NOMO-1 treated with DMSO at 0.1 percent for 48 hours (cell line): Measurements from ENCODE around the gene AIF1.
A peak's percentile ranks its signal among the peaks of the same experiment; 100 is the strongest.

Source experiments
- DNase-seq: peaks from one replicate; lab custom pipeline; 2025; ENCODE audit not compliant: unreplicated experiment; lab: John Stamatoyannopoulos, UW

Gene AIF1

DNA sequence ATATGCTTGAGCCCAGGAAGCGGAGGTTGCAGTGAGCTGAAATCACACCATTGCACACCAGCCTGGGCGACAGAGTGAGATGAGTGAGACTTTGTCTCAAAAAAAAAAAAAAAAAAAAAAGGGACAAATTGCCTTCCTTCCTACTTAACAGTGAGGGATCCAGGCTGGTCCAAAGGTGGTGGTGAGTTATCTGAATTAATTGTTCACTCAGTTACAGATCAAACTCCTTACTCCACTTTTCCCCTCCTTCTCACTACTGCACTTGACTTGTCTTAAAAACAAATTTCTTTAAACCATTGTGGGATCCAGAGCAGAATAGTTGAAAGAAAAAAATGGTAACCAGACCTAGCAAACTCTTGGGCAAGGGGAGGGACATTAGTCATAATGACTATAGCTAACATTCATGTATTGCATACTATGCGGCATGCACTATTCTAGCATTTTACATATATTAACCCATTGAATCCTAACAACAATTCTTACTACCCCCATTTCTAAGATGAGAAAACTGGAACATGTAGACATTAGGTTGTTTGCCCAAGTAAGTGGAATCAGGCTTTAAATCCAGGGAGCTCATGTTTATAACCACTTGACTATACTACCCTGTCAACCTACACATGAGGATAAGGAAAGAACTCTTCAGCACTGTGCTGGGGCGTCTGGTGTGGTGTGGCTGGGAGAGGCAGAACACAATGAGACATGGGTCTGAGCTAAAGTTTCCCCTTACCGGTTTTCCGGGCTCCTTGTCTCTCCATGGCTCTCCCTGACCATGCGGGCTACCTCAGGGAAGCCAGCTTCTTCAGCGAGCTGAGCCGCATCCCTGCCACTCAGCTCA, 48.3 kb downstream of the AIF1 start:
- DNase-seq, result no peak

DNA sequence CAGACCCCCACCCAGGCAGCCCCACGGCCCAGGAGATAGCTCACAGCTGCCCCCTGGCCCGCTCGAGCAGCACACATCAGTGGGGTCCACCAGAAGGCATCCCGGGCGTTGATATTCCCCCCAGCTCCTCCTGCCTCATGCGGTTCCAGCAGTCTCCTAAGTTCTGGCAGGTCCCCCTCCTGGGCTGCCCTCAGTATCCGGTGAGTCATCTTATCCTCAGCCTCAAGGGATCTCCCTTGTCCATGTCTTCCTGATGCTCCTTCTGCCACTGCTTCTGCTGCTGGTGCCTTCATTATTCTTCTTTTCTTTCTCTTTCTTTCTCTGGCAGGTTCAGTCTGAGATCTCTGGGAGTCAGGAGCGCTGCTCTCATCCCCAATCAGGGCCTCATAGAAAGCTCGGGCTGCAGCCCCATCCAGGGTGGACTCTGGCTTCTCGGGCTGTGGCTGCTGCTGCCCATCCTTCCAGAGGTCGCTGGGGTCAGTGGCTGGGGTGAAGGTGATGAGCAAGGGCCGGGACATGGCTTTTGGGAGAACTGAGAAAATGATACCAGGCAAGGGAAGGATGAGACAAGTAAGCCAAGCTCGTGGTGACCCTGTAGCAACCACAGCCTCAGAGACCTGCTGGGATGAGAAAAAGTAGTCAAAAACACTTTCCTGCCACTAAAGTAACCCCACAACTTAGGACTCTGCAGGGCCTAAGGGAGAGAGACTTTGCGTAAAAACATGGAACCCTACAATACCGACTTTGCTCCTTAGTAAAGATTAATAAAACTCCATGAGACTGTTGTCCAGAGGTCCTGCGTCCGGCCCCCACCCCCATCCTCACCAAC, 49.1 kb downstream of the AIF1 start:
- no peak for DNase-seq

DNA sequence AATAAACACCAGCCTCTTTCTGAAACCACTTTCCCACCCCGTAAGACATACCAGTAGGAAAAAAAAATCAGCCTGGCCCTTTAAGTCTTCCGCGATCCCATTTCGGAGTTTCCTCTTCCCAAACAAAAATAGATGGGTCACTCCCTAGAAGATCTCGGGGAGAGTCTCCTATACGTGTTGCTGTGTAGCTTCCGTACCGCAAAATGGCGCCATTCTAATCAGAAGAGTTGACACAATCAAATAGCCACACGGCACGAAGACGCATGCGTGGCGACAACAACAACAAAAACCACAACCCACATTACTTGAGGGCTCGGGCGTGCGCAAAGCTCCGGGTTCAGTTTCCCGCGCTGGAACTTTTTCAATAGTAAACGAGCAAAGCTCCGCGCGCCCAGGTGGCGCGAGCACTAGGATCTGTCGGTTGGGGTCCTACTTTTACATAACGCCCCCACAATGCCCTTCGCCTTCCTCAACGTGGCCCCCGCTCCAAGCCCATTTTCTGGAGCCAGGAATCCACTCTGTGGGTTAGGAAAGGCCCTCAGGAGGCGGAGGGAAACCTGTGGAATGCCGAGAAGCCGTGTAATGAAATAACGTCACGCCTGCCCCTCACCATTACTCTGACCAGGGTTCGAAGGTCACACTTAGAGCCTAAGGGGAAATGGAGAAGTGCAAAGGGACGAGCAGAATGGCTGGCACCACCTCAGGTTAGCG, 49.9 kb downstream of the AIF1 start, which contains the start of gene GPANK1:
TSS of gene GPANK1 (minus strand) at position 208 of the 711 bp plus-strand sequence. CDS start 519 bp downstream, outside the sequence.
- DNase-seq, result peak; percentile 89

DNA sequence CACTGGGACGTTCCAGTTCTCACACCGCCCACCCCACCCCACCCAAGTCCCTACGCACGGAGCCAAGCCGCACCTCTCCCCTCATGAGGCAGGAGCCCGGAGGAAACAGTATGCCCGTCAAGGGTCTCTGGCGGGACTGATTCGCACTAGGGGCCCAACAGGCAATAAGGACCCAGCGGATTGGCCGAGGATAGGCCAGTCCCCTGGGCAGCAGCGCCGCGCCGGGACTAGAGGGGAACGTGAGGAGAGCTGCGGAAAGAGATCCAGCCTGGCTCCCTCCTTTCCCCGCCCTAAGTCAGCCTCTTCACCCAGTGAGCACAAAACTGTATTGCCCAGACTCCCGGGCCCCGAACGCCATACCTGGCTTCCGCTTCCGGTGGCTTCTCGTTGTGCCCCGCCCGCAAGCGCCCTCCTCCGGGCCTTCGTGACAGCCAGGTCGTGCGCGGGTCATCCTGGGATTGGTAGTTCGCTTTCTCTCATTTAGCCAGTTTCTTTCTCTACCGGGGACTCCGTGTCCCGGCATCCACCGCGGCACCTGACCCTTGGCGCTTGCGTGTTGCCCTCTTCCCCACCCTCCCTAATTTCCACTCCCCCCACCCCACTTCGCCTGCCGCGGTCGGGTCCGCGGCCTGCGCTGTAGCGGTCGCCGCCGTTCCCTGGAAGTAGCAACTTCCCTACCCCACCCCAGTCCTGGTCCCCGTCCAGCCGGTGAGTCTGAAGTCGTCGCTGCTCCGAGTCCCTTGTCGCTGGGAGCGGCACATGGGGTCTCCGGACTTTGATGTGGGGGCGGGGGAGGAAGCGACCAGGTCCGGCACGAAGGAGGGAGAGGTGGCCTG, 50.7 kb downstream of the AIF1 start, which contains the start of gene CSNK2B:
TSS of gene CSNK2B (plus strand) at position 580 of the 836 bp plus-strand sequence. CDS start 752 bp downstream, outside the sequence.
- DNase-seq, result peak; percentile 99

DNA sequence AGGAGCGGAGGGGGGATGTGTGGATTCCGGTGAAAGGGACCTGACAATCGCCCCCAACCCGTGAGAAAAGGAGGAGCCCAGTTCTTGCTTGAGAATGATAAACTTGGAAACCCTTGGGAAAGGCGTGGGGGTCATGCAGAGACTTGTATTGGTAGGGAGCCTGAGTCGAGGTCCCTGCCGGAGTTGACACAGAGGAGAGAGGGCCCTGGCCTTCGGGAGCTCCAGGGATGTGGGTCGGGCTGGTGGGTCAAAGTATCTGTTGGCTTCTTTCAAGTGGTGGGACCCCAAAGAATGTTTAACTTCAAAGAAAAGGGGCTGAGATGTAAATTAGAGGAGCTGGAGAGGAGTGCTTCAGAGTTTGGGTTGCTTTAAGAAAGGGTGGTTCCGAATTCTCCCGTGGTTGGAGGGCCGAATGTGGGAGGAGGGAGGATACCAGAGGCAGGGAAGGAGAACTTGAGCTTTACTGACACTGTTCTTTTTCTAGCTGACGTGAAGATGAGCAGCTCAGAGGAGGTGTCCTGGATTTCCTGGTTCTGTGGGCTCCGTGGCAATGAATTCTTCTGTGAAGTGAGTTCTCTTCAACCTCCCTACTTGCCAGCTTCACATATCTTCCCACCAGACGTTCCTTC, 51.4 kb downstream of the AIF1 start:
- peak; percentile 14 for DNase-seq
